SJSA1 (cell line): ENCODE measurements around the gene XAGE2. TPM values are rescaled to one million over a fixed set of nuclear protein-coding genes. Genes with fewer than 3 reads are reported as not detected.
A peak's percentile ranks its signal among the peaks of the same experiment; 100 is the strongest.
"Not testable (repeated sequence)": the region's sequence is repeated elsewhere in the genome, so short reads cannot be mapped to it uniquely, and the experiment has no call there.

Experiments
- DNase-seq, 2 experiments: peaks; one replicate each; pipeline ENCODE4 v3.0.0-alpha.2; 2015 to 2020; ENCODE audit warnings: low spot score in 2 of 2, low read depth in 1 of 2
- H3K27ac ChIP-seq: fragments of 250-450 bp; sonication (Bioruptor Pico); 2 replicates; pipeline ENCODE4 v1.5.1; 2020; ENCODE audit warnings: mild to moderate bottlenecking, moderate library complexity
- H3K27me3 ChIP-seq: fragments of 250-450 bp; sonication (Bioruptor Pico); replicated peaks from 2 replicates; pipeline ENCODE4 v1.5.1; 2020; ENCODE audit warnings: mild to moderate bottlenecking, moderate library complexity
- H3K36me3 ChIP-seq: fragments of 250-450 bp; sonication (Bioruptor Pico); 2 replicates; pipeline ENCODE4 v1.5.1; 2020; ENCODE audit warnings: mild to moderate bottlenecking
- H3K4me1 ChIP-seq: fragments of 250-450 bp; sonication (Bioruptor Pico); replicated peaks from 2 replicates; pipeline ENCODE4 v1.6.1; 2021; ENCODE audit warnings: mild to moderate bottlenecking
- H3K4me3 ChIP-seq: fragments of 250-450 bp; sonication (Bioruptor Pico); 2 replicates; pipeline ENCODE4 v1.5.1; 2020; ENCODE audit warnings: mild to moderate bottlenecking
- H3K9me3 ChIP-seq: fragments of 250-450 bp; sonication (Bioruptor Pico); replicated peaks from 2 replicates; pipeline ENCODE4 v1.5.1; 2020; ENCODE audit warnings: mild to moderate bottlenecking
- total RNA-seq: library from RNA; depleted of rRNA; stranded (reverse); fragments of >200 nt; shearing (Covaris generic); gene quantifications from 2 replicates; pipeline ENCODE4 v1.2.3, GENCODE V29; 2014; rRNA removed

The XAGE2 gene
- total RNA-seq: 0.39 and 2.7 TPM in 2 replicates

- Histone ChIP-seq H3K27ac (no peak within 1 kb of the TSS), H3K4me1 (no peaks in the 10 kb centered on the region), H3K4me3 (no peak within 1 kb of the TSS), H3K27me3 (no peaks in the 10 kb centered on the region), H3K9me3 (no peaks in the 10 kb centered on the region), H3K36me3 (no peaks in the 10 kb centered on the region)
- DNase-seq: peak in 1 of 2 experiments; percentile 10
Measured at GRCh38 chrX:52368368-52369055, at the start of gene XAGE2. Gene XAGE2, plus strand, starts transcription at chrX:52369021. Its CDS starts 994 bp downstream, at chrX:52370015.

GRCh38 chrX:52337410-52337809 lies 31.4 kb upstream of the XAGE2 start:
- Histone ChIP-seq H3K36me3 (no peaks in the 10 kb centered on the region), H3K4me1 (no peaks in the 10 kb centered on the region), H3K9me3 (no peaks in the 10 kb centered on the region), H3K27me3 (no peaks in the 10 kb centered on the region), H3K4me3 (no peak overlapping the region), H3K27ac (no peak overlapping the region)
- no peak for DNase-seq

DNA sequence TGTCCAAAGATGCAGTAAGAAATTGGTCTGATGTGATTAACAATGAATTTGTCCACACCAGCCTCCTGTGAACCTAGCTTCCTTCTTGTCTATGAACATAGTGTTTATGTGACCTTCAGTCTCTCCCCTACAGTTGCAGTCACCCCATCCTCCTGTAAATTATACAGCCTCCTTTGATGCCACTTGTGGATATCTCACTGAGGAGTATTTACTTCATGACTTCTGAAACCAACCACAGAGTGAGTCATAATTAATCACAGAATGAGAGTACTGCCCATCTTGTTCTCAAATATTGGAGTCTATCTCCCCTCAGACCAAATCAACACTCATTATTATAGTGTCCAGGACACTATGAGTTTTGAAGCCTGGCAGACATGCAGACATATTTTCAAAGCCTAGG lies 27.3 kb upstream of the XAGE2 start:
- no peak for DNase-seq
- Histone ChIP-seq H3K27ac (no peak overlapping the region), H3K9me3 (no peaks in the 10 kb centered on the region), H3K4me3 (no peak overlapping the region), H3K36me3 (no peaks in the 10 kb centered on the region), H3K4me1 (no peaks in the 10 kb centered on the region), H3K27me3 (no peaks in the 10 kb centered on the region)

DNA sequence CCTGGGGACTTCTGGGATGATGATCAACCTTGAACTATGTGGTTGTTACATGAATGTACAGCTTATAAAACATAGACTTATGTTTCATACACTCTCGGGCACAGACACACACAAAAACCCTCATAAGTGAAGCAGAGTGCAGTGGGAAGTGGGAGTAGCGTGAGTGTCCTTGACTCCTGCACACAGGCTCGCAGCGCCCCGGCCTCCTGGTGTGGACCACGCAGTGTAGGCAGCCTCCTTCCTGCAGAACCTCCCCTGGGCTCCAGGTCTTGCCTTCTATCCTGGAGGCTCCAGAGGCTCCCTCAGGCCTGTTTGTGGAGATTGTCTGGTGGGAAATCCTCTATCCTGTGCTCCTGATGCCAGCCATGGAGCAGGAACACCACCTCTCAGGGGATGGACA lies 25.7 kb upstream of the XAGE2 start:
- H3K27ac ChIP-seq: not testable (repeated sequence)

GRCh38 chrX:52345402-52345801 lies 23.4 kb upstream of the XAGE2 start:
- not testable (repeated sequence) for H3K4me1 ChIP-seq, H3K27me3 ChIP-seq, H3K27ac ChIP-seq, H3K9me3 ChIP-seq, H3K4me3 ChIP-seq, H3K36me3 ChIP-seq
- peak; percentile 10 to 41 for DNase-seq

More for the DNA sequence above, 25.7 kb upstream of the XAGE2 start:
- DNase-seq, H3K4me1 ChIP-seq, H3K9me3 ChIP-seq, H3K27me3 ChIP-seq, H3K4me3 ChIP-seq, H3K36me3 ChIP-seq: not testable (repeated sequence)

- H3K4me1 ChIP-seq: no peaks in the 10 kb centered on the region
- no peaks in the 10 kb centered on the region for H3K9me3 ChIP-seq
- no peaks in the 10 kb centered on the region for H3K27me3 ChIP-seq
- peak in 1 of 2 experiments; percentile 1 for DNase-seq
- H3K4me3 ChIP-seq: no peak overlapping the region
- no peaks in the 10 kb centered on the region for H3K36me3 ChIP-seq
- H3K27ac ChIP-seq: no peak overlapping the region
Measured at GRCh38 chrX:52346174-52347165, 22.4 kb upstream of the XAGE2 start.

DNA sequence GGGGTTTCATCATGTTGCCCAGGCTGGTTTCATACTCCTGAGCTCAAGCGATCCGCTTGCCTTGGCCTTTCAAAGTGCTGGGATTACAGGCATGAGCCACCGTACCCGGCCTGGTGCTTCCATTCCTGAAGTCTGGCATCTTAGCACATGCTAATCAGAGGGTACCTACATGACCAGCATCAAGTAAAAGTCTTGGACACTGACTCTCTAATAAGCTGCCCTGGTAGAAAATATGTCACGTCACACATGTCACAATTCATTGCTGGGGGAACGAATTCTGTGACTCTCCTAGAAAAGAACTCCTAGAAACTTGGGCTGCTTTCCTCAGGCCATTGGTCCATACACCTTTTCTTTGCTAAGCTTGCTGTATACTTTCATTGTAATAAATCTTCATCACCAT lies 19.1 kb upstream of the XAGE2 start:
- Histone ChIP-seq H3K36me3 (no peaks in the 10 kb centered on the region), H3K27me3 (no peaks in the 10 kb centered on the region), H3K4me1 (no peaks in the 10 kb centered on the region), H3K27ac (no peak overlapping the region), H3K4me3 (no peak overlapping the region), H3K9me3 (no peaks in the 10 kb centered on the region)
- DNase-seq: no peak

- no peaks in the 10 kb centered on the region for H3K27me3 ChIP-seq
- H3K4me3 ChIP-seq: no peak overlapping the region
- no peak for DNase-seq
- H3K9me3 ChIP-seq: no peaks in the 10 kb centered on the region
- H3K27ac ChIP-seq: no peak overlapping the region
- no peaks in the 10 kb centered on the region for H3K4me1 ChIP-seq
- no peaks in the 10 kb centered on the region for H3K36me3 ChIP-seq
Measured at GRCh38 chrX:52352551-52352950, 16.3 kb upstream of the XAGE2 start.

DNA sequence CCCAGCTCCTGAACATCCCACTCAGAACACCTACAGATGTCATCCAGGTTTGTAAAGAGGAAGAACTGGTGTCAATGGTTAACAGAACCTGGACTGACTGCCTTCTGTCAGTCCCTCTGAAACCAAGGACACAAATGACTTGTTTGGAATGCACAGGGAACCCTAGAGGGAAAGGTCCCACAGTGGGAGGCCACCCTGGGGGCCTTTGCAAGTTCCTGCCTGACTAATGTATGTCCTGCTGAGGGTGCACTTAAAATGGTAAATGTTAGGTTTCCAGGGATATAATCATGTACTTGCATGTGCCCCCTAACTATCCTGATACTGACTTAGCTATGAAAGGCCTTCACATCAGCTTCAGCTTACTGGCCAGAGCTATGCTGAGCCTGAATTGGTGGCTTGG lies 15.0 kb upstream of the XAGE2 start:
- Histone ChIP-seq H3K9me3 (no peaks in the 10 kb centered on the region), H3K4me3 (no peak overlapping the region), H3K36me3 (no peaks in the 10 kb centered on the region), H3K4me1 (no peaks in the 10 kb centered on the region), H3K27me3 (no peaks in the 10 kb centered on the region), H3K27ac (no peak overlapping the region)
- DNase-seq: no peak

- no peaks in the 10 kb centered on the region for H3K4me1 ChIP-seq
- no peaks in the 10 kb centered on the region for H3K9me3 ChIP-seq
- no peak overlapping the region for H3K4me3 ChIP-seq
- H3K27me3 ChIP-seq: no peaks in the 10 kb centered on the region
- DNase-seq: no peak
- H3K27ac ChIP-seq: no peak overlapping the region
- no peaks in the 10 kb centered on the region for H3K36me3 ChIP-seq
Measured at GRCh38 chrX:52355108-52355507, 13.7 kb upstream of the XAGE2 start.

GRCh38 chrX:52359614-52360232 lies 9.1 kb upstream of the XAGE2 start:
- no peak for DNase-seq
- H3K4me1 ChIP-seq: no peaks in the 10 kb centered on the region
- no peak overlapping the region for H3K27ac ChIP-seq
- no peaks in the 10 kb centered on the region for H3K27me3 ChIP-seq
- no peaks in the 10 kb centered on the region for H3K9me3 ChIP-seq
- H3K36me3 ChIP-seq: no peaks in the 10 kb centered on the region
- H3K4me3 ChIP-seq: no peak overlapping the region

DNA sequence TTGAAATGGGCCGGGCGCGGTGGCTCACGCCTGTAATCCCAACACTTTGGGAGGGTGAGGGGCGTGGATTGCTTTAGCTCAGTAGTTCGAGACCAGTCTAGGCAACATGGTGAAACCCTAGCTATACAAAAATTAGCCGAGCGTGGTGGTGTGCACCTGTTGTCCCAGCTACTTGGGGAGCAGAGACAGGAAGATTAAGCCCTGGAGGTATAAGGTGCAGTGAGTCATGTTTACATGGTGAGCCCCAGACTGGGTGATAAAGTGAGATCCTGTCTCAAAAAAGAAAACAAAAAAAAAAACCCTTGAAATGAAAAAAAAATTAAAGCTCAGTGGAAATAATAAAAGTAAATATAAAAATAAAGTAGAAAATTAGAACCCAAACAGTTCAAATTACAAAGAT lies 6.9 kb upstream of the XAGE2 start:
- DNase-seq: no peak
- no peaks in the 10 kb centered on the region for H3K9me3 ChIP-seq
- H3K4me3 ChIP-seq: no peak overlapping the region
- H3K36me3 ChIP-seq: no peaks in the 10 kb centered on the region
- H3K27ac ChIP-seq: no peak overlapping the region
- H3K27me3 ChIP-seq: no peaks in the 10 kb centered on the region
- H3K4me1 ChIP-seq: no peaks in the 10 kb centered on the region

GRCh38 chrX:52363247-52363883 lies 5.5 kb upstream of the XAGE2 start:
- Histone ChIP-seq H3K27ac (no peak overlapping the region), H3K36me3 (no peaks in the 10 kb centered on the region), H3K9me3 (no peaks in the 10 kb centered on the region), H3K4me3 (no peak overlapping the region), H3K4me1 (no peaks in the 10 kb centered on the region), H3K27me3 (no peaks in the 10 kb centered on the region)
- no peak for DNase-seq
